CD4-positive, alpha-beta T cell treated with Interleukin-6 for 4 hours (primary cell): Measurements from ENCODE around the gene TNFAIP2.
"Not testable (repeated sequence)": the region's sequence is repeated elsewhere in the genome, so short reads cannot be mapped to it uniquely, and the experiment has no call there.

Experiments
- DNase-seq: peaks from one replicate; pipeline ENCODE4 v3.0.0-alpha.2; 2020; ENCODE audit warnings: mixed read lengths

Gene TNFAIP2

DNA sequence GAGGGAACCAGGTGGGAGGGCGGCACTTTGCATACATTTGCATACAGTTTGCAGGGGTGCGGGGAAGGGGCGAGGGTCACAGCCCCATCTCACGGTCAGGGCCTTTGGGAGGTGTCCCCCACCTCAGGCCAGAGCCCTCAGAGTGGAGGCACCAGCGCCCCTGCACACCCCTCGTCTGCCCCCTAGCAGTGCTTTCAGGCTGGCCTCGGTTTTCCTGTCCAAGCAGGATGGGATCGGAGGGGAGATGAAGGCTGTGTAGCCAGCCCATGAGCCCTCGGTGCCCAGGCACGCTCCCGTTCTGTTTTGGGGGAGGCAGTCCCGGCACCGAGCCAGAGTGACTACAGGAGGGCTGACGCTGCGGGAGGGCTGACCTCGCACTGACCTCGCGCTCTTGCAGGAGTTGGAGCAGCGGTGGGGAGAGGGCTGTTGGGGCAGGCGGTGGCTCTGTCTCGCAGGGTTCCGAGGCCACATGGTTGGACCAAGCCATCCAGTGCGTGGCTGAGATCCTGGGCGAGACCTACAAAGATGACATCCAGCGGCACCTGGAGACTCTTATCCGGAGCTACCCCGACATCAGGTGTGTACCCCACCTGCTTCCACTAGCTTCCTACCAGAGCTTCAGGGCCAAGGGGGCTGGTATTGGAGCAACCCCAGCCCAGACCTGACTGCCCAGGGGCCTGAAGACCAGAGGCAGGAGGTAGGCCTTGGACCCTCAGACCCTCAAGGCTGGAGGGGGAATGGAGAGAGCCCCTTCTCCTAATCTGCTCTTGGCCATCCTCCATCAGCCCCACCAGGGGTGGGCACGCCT lies 15.1 kb upstream of the TNFAIP2 start:
- DNase-seq = no peak

DNA sequence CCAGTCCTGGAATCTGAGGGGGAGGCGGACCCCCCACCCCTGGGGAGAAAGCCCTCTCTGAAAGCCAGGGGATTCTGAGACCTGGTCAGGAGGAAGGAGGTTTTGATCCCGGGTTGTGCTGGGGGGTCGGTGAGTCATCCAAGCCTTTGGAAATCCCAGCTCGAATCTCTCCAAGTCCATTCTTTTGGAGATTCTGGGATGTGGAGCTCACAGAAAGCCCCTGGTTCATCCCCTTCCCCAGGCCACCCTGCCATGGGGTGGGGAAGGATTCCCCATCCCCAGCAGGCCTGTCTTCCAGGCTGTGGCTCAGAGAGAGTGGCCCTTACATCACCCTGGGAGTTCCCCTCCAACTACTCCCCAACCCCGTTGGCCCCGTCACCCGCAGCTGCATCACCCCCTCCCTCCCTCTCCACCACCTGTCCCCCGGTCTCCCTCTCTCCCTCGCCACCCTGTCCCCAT lies 14.5 kb upstream of the TNFAIP2 start:
- no peak for DNase-seq

DNA sequence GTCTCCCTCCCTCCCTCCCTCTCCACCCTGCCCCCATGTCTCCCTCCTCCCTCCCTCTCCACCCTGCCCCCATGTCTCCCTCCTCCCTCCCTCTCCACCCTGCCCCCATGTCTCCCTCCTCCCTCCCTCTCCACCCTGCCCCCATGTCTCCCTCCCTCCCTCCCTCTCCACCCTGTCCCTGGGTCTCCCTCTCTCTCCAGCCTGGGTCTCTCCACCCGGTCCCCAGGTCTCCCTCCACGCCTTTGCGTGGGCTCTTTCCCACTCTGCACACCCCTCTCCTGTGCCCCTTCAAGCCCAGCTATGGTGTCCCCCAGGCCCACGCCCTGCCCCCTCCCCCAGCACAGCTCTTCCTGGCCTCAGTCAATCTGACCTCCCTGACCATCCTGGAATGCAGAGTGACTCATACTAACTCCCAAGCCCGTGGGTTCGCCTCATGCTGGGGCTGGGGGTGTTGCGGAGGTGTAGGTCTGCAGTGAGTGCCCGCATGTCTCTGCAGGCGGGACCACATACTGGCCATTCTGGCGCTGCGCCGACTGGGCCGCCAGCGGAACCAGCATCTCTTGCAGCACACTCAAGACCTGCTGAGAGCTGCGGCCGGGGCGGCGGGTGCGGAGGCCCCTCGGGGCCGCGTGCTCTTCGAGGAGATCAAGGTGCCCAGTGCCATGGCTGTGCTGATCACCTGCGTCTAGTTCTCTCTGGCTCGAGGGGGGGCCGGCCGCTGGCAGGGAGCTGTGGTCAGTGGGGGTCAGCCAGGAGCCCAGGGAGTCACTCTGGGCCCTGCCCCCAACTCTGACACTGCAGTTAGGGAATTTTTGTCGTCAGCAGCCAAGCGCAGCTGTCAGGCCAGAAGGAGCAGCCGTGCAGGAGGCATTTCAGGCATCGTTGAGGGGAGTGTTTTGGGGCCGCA lies 13.5 kb upstream of the TNFAIP2 start:
- DNase-seq = no peak

- DNase-seq = no peak
Observed at GRCh38 chr14:103110681-103111231, 12.5 kb upstream of the TNFAIP2 start.

GRCh38 chr14:103111232-103111868 lies 11.9 kb upstream of the TNFAIP2 start:
- no peak for DNase-seq

- no peak for DNase-seq
Observed at GRCh38 chr14:103112400-103113243, 10.6 kb upstream of the TNFAIP2 start.

- no peak for DNase-seq
Observed at GRCh38 chr14:103113303-103113702, 10.0 kb upstream of the TNFAIP2 start.

- no peak for DNase-seq
Observed at GRCh38 chr14:103113774-103114173, 9.5 kb upstream of the TNFAIP2 start.

- DNase-seq = not testable (repeated sequence)
Observed at GRCh38 chr14:103115086-103115679, 8.1 kb upstream of the TNFAIP2 start.

DNA sequence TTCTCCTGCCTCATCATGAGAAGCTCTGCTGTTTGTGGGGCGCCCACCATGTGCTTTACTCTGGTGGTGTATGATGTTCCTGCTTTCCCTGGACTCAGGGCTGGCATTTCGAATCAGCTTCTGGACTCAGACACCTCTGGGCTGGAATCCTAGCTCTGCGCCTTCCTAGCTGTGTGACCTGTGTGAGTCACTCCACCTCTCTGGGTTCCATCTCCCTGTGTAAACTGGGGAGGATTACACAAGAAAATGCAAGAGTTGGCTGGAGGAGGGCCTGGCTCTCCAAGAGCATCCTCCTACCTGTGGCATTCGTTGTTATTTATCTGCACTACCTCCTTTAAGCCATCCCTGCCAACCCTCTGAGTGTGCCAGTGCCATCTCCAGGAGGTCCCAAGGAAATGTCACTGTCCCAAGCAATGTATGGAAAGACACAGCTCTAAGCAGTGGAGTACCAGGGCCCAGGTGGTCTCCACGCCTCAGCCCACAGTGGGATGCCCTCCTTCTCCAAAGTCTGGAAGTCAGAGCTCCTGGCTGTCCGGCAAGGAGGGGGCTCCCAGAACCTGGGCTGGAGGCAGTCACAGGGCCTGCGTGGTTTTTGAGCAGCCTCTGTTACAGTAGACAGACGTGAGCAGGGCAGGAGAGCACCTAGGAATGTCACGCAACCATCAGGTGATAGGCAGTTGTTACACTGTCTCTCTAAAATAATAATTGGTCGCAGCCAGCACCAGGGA lies 7.3 kb upstream of the TNFAIP2 start:
- DNase-seq = no peak

DNA sequence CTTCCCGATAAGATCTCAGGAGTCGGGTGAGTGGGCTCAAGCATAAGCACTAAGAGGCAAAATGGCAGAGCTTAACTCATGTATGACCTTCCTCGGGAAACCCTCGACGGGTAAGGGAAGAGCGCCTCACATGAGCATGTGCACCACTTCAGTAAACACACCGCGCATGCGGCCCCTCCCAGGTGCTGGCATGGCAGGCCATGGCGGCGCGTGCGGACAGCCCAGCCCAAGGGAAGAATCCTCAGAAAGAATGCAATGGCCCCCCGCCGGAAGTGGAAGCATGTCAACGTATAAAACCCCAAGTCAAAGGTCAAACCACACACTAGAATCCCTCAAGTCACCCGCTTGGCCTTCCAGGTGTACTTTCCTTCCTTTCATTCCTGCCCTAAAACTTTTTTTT lies 6.6 kb upstream of the TNFAIP2 start:
- no peak for DNase-seq

GRCh38 chr14:103117499-103117898 lies 5.8 kb upstream of the TNFAIP2 start:
- DNase-seq = not testable (repeated sequence)

DNA sequence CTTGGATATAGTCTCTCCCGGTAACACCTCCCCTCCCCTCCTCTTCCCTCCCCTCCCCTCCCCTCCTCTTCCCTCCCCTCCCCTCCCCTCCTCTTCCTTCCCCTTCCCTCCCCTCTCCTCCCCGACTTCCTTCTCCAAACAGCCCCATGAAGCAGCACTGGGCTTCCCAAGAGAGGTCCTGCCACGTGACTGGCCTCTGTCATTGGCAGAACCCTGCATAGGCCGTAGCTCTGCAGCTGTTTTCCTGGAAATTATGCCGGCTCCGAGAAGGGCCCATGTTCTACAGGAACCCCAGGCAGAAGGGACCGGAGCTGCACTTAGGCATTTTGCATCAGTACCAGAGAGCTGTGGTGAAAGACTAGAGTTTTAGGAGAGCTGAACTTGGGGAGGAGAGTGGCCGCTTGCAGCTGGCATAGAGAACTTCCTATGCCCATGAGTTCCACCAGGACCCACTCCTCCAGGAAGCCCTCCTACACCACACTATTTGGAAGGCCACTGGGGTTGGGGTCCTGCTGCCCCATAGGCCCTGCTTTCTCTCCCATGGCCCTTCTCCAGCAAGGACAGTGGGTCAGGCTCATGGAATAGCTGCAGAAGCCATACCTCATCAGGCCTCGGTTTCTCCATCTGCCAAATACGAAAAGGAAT lies 5.1 kb upstream of the TNFAIP2 start:
- DNase-seq = no peak

DNA sequence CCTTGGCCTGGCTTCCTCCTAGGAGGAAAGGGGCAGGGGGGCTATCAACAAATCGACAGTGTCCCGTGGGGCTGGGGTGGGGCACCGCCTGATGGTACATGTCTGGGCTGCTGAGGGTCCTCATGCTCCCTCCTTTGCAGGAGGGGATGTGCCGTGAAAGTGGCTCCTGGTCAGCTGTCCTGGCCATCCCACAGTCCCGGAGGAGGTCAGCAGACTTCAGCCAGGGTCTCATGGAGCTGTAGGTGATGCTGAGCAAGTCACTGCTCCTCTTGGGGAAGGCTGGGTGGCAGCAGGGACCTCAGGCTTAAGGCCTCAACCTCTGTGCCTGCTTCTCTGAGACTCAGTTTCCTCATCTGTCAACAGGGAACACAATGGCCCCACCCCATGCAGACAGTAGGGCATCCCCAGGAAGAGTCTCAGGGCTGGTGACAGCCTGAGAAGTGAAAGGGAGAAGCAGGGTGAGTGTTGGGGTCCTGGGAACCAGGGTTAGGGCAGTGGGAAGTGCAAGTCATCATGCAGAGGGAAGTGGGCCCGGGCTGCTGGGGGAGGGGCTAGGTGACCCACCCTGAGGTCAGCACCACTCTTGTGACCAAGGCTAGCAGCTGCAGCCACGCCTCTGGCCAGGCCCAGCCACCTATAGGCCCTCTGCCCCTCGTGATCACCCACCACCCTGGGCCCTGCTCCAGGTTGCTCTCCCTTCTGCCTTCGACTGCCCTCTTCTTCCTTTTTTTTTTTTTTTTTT lies 4.4 kb upstream of the TNFAIP2 start:
- no peak for DNase-seq

GRCh38 chr14:103119527-103119926 lies 3.7 kb upstream of the TNFAIP2 start:
- DNase-seq = not testable (repeated sequence)

- no peak for DNase-seq
Observed at GRCh38 chr14:103121121-103121845, 2.0 kb upstream of the TNFAIP2 start.

GRCh38 chr14:103121846-103122584 lies 1.2 kb upstream of the TNFAIP2 start:
- no peak for DNase-seq

DNA sequence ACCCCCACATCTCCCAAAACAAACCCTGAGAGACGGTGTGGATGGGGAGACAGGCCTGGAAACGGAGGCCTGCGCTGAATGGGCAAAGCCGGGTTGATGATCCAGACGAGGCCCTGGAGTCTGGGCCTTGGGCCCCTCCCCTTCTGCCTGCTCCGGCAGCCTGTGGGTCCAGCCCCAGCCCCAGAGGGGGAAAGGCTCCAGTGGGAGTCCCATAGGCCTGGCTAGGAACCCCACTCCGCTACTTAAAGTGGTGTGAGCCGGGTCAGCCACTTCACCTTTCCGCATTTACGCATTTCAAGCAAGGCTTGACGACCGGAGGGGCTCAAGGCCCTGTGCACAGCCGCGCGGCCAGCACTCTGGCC lies 695 bp upstream of the TNFAIP2 start:
- DNase-seq = no peak
